ENCODE measurements around the gene FOXN4.

GRCh38 chr12:109284392-109284791 lies 24.7 kb downstream of the FOXN4 start:
- TF ChIP-seq, protein P1, sequence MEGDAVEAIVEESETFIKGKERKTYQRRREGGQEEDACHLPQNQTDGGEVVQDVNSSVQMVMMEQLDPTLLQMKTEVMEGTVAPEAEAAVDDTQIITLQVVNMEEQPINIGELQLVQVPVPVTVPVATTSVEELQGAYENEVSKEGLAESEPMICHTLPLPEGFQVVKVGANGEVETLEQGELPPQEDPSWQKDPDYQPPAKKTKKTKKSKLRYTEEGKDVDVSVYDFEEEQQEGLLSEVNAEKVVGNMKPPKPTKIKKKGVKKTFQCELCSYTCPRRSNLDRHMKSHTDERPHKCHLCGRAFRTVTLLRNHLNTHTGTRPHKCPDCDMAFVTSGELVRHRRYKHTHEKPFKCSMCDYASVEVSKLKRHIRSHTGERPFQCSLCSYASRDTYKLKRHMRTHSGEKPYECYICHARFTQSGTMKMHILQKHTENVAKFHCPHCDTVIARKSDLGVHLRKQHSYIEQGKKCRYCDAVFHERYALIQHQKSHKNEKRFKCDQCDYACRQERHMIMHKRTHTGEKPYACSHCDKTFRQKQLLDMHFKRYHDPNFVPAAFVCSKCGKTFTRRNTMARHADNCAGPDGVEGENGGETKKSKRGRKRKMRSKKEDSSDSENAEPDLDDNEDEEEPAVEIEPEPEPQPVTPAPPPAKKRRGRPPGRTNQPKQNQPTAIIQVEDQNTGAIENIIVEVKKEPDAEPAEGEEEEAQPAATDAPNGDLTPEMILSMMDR (IDR thresholded peaks at IDR 0.05): no peak
- TF ChIP-seq POLR2A (IDR thresholded peaks at IDR 0.05): no peak
